ENCODE data around the gene ZNF423.

The ZNF423 gene

DNA sequence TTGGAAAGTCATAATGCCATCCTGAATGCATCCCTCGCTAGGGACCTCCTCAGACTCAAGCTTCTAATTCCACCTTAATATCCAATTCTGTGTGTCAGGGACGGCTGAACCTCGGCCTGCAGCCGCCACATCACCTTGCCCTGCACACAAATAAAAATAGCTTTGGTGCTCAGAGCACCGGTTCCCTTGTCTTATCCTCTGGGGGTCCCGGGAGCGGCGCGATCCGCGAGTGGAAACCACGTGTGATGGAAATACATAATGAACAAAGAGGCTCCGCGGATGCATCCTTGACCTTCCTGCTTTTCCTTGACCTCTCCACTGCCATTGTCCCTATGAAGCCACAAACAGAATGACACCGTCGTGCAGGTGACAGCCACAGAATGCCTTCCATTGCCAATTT, 143.4 kb downstream of the ZNF423 start:
- no peak for DNase-seq

DNA sequence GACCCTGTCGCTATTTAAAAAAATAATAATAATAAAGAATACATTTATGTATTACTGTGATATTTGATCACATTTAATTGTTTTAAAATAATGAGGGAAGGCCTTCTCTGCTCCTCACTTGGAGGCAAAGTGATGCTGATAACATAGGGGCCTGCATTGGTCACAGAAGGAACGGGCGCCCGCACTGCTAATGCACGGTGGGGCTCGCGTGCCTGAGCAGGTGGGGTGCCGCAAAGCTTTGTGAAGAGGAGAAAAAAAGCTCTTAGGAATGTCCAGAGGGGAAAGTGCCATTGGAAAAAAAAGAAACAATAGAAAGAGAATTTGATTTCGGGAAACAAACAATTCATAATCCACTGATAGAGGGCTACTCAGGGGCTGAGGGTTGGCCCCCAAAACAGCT, 143.8 kb downstream of the ZNF423 start:
- DNase-seq: no peak

GRCh38 chr16:49709057-49709456, 146.9 kb downstream of the ZNF423 start:
- no peak for DNase-seq

- no peak for DNase-seq
These were observed 147.4 kb downstream of the ZNF423 start for GRCh38 chr16:49708491-49708890.

DNA sequence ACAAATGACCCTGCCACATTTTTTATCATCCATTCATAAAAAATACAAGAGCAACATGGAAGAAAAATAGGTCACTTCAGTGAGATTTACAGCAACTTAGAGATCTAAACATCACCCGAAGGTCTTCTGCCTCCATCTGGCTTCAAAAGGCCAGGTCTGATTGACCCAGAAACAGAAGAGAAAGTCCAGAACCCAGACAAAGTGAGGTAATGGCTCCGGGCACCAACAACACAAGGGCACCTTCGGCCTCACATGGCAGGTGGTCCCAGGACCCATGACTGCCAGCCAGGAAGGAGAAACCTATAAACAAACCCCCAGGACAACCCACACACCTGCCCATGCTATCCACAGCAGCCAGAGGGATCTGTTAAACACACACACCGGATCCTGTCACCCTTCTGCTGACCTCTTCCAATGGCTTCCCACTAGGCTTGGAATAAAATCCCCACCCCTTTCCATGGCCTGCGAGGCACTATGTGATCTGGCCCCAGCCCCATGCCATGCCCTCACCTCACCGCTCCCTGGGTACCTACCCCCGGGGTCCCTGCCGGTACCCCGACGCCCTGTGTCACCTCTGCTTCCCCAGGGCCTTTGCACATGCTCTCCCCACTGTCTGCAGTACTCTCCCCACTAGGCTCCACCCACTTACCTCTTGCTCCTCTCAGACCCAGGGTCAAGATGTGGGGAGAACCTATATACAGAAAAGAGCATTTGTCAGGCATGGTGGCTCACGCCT, 149.1 kb downstream of the ZNF423 start:
- no peak for DNase-seq

DNA sequence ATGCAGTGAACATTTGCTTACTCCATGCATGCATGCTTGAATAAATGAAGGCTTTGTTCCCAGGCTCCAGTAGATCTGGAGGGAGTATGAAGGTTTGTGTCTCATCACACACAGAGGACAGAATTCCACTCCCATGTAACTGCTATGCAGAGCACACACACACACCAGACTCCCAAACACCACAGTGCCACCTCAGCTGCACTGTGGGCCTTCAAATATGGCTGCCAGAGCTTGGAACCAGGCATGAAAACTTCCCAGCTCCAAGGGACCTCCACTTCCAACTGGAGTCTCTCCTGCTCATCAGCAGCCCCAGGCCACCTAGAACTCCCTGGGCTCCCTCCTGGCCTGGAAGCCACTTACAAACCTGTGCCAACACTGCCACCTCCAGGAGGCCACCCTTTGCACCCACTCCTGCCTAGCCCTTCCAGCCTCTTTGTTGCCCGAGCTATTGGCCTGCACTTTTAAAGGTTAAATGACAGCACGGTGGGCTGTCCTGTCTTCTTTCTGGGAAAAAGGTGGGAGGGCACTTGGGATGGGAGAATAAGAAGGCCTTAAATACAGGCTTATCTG, 151.2 kb downstream of the ZNF423 start:
- no peak for DNase-seq

DNA sequence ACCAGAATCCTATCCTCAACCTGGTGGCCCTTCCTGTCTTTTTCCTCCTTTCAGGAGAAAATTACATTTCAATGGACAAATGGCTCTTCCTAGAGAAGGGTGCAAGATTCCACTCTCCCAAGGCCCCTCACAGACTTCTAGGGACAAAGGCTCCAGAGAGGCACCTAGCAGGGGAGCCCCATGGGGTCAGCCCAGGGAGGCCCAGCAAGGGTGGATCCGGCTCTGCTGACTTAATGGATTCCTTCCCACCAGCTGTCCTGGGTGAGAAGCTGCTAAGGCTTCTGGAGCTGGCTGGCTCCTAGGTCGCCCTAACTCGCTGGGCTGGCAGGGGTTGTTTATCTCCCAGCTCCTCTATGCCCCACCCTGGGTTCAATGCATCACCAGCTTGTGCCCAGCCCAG, 152.4 kb downstream of the ZNF423 start:
- DNase-seq: no peak

GRCh38 chr16:49701789-49702494, 154.0 kb downstream of the ZNF423 start:
- DNase-seq: no peak

GRCh38 chr16:49701065-49701685, 154.7 kb downstream of the ZNF423 start:
- DNase-seq: no peak

GRCh38 chr16:49700251-49701064, 155.5 kb downstream of the ZNF423 start:
- DNase-seq: no peak

DNA sequence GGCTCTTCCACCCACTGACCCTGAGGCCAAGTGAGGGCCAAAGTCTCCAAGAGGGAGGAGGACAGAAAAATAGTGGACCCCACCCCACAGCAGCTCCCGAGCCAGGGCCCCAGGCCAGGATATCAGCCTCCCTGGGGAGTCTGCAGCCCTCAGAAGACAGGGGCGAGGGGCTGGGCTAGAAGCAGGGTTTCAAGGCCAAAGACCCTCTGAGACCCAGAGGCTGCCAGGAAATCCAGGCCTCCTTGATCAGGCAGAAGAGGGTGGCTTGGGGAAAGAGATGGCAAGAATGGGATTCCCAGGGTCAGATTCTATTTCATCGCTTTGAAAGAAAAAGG, 156.1 kb downstream of the ZNF423 start:
- DNase-seq: no peak

GRCh38 chr16:49698931-49699840, 156.7 kb downstream of the ZNF423 start:
- no peak for DNase-seq

DNA sequence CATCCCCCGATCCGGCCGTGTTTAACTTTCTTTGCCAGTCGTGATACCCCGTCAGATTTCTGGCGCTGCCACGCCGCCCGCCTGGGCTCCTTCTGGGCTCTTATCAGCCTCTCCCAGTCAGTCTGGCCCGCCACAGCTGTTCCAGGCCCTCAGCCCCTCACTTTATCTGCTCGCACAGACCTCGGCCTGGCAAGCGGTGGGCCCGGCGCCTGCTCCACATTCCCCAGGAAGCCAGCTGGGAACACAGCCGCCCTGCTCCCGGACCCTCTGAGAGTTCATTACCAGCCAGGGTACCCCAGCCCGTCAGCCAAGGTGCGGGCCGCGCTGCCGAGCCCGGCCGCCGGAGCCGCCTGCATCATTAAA, 157.5 kb downstream of the ZNF423 start:
- DNase-seq: no peak

GRCh38 chr16:49697631-49698452, 158.1 kb downstream of the ZNF423 start:
- DNase-seq: no peak

- no peak for DNase-seq
These were observed 159.4 kb downstream of the ZNF423 start for GRCh38 chr16:49696414-49697101.

DNA sequence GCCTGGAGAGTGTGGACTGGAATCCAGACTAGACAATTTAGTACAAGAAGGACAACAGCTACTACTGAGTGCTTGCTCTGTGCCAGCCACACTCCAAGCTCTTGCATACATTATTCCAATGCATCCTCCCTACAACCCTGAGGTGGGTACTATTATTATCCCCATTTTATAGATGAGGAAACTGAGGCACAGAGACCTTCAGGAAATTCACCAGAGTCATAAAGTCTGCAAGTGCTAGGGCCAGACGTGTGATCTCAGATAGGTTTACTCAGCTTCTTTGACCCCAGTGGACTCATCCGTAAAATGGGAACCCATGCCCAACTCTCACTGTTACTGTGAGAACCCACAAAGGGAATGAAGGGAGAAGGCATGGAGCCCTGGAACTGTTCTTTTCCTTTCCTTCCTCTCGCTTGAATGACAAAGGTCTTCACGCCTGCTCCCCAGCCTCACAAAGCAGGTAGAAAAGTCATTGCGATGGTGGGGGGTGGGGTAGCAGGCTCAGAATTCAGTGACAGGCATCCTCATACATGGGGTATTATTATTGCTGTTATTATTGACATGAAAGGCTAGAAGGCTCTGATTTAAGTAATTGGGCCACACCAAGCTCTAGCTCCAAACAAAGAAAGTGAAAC, 160.0 kb downstream of the ZNF423 start:
- no peak for DNase-seq

DNA sequence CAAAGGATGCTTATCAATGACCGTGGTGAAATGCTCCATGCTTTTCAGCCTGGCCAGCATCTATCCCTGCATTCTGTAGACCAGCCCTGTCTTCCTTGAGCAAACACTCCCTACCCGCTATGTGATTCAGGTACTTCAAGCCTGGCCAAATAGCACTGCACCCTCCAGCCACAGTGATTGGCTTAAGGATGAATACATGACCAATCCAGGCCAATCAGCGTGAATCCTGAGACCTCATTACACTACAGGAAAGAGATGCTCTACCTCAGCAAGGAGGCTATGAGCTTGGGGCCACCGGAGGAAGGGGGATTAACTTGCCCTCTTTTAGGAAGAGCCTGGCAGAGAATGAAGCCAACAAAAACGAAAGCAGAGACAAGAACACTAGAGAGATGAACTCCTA, 162.5 kb downstream of the ZNF423 start:
- no peak for DNase-seq

DNA sequence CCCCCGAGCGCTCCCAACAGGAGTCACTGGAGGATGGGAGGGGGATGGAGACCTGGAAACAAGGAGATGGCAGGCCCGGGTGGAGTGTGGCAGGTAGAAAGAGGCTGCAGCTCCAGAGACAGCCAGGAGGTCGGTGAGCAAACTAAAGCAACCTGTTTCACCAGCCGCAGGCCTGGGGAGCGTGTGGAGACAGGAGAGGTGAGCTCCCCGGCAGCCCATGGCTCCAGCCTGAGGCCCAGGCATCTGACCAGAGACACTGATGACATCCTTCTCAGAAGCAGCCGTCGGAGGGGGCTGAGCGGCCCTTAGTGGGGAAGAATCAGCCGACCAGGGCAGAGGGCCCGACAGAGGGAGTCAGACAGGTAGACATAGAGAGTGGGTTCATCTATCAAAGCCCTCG, 165.1 kb downstream of the ZNF423 start:
- DNase-seq: no peak

- DNase-seq: no peak
These were observed 167.7 kb downstream of the ZNF423 start for GRCh38 chr16:49688036-49688697.

Data from NCI-H226 (cell line).